ENCODE data around the gene BCAN.
A peak's percentile ranks its signal among the peaks of the same experiment; 100 is the strongest.

The BCAN gene

GRCh38 chr1:156700736-156701531 is 59.0 kb downstream of the BCAN start:
- DNase-seq (ENCODE audit: low spot score): no peak

GRCh38 chr1:156703336-156703735 is 61.4 kb downstream of the BCAN start:
- no peak for DNase-seq (ENCODE audit: low spot score)

- DNase-seq (ENCODE audit: low spot score): no peak
Observed at GRCh38 chr1:156703741-156704140, 61.8 kb downstream of the BCAN start.

GRCh38 chr1:156704166-156704711 is 62.3 kb downstream of the BCAN start:
- no peak for DNase-seq (ENCODE audit: low spot score)

- no peak for DNase-seq (ENCODE audit: low spot score)
Observed at GRCh38 chr1:156704930-156705320, 63.0 kb downstream of the BCAN start.

- no peak for DNase-seq (ENCODE audit: low spot score)
Observed at GRCh38 chr1:156705321-156705917, 63.5 kb downstream of the BCAN start, which contains the start of gene CRABP2. TSS of gene CRABP2 (minus strand) at chr1:156705583. CDS start at chr1:156705446, 137 bp downstream.

- peak; percentile 51 for DNase-seq (ENCODE audit: low spot score)
Observed at GRCh38 chr1:156705918-156706656, 64.2 kb downstream of the BCAN start.

GRCh38 chr1:156706657-156707416 is 64.9 kb downstream of the BCAN start:
- no peak for DNase-seq (ENCODE audit: low spot score)

- DNase-seq (ENCODE audit: low spot score): no peak
Observed at GRCh38 chr1:156707417-156708217, 65.7 kb downstream of the BCAN start.

GRCh38 chr1:156708218-156708661 is 66.3 kb downstream of the BCAN start:
- no peak for DNase-seq (ENCODE audit: low spot score)

- no peak for DNase-seq (ENCODE audit: low spot score)
Observed at GRCh38 chr1:156709031-156709430, 67.1 kb downstream of the BCAN start.

Measured in COLO829 (cell line).